SK-N-SH treated with all-trans-retinoic acid at 6 μM for 48 hours (cell line): Measurements from ENCODE around the gene IL17C.

ENCODE experiments used
- ISL1 ChIP-seq: fragments of 250-450 bp; sonication (Bioruptor Pico); IDR thresholded peaks from 2 replicates; pipeline ENCODE4 v2.1.2; 2022; ENCODE audit warnings: mild to moderate bottlenecking, moderate library complexity
- TF ChIP-seq, protein P1 (sequence below): fragments of 250-450 bp; sonication (Bioruptor Pico); IDR thresholded peaks from 2 replicates; pipeline ENCODE4 v1.5.1; 2020; ENCODE audit warnings: low read depth, mild to moderate bottlenecking, moderate library complexity

DNA sequence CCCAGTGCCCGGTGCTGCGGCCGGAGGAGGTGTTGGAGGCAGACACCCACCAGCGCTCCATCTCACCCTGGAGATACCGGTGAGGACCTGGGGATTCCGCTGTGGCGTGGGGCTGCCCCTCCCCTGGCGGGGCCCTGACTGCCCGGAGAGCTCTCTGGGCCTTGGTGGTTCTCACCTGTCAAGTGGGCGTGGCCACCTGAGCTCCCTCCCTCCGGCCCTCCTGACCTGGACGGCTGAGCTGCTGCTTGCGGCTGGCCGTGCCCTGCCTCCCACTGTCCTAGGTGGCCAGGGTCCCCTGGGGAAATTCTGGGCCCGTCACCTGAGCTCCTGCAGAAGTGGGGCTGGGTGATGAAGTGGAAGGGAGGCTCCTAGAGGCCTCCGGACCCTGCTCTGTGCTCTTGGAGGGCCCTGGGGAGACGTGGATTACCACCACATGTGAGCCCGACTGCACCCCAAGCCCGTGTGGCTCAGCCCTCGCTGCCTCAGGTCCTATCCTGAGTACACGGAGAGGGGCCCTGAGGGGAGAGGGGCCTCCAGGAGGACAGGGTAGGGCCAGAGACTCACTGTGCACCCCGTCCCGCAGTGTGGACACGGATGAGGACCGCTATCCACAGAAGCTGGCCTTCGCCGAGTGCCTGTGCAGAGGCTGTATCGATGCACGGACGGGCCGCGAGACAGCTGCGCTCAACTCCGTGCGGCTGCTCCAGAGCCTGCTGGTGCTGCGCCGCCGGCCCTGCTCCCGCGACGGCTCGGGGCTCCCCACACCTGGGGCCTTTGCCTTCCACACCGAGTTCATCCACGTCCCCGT lies 1.1 kb downstream of the IL17C start:
- no peak for TF ChIP-seq ISL1 (CRISPR knock-in tag)
- TF ChIP-seq, protein P1, sequence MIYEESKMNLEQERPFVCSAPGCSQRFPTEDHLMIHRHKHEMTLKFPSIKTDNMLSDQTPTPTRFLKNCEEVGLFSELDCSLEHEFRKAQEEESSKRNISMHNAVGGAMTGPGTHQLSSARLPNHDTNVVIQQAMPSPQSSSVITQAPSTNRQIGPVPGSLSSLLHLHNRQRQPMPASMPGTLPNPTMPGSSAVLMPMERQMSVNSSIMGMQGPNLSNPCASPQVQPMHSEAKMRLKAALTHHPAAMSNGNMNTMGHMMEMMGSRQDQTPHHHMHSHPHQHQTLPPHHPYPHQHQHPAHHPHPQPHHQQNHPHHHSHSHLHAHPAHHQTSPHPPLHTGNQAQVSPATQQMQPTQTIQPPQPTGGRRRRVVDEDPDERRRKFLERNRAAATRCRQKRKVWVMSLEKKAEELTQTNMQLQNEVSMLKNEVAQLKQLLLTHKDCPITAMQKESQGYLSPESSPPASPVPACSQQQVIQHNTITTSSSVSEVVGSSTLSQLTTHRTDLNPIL (CRISPR knock-in tag) = no peak
